GM19324 (cell line): ENCODE measurements around the gene ARMC9.
"Not testable (repeated sequence)": the region's sequence is repeated elsewhere in the genome, so short reads cannot be mapped to it uniquely, and the experiment has no call there.

Source experiments
- ATAC-seq: cut with Tn5 transposase; IDR thresholded peaks from one replicate; pipeline ENCODE4 v1.9.1; 2021; ENCODE audit warnings: mild to moderate bottlenecking, moderate library complexity; ENCODE audit not compliant: unreplicated experiment, low FRiP score

ARMC9 gene

GRCh38 chr2:231198291-231199173, at the start of gene ARMC9:
TSS of gene ARMC9 (plus strand) at chr2:231198631. CDS start at chr2:231206239, 7,608 bp downstream.
- peak; percentile 98 for ATAC-seq

GRCh38 chr2:231152800-231153557, 45.5 kb upstream of the ARMC9 start:
- no peak for ATAC-seq

- ATAC-seq: no peak
Observed at GRCh38 chr2:231159306-231159705, 39.1 kb upstream of the ARMC9 start.

GRCh38 chr2:231160701-231161100, 37.7 kb upstream of the ARMC9 start:
- ATAC-seq: no peak

GRCh38 chr2:231161252-231161839, 37.1 kb upstream of the ARMC9 start:
- no peak for ATAC-seq

GRCh38 chr2:231161877-231162329, 36.5 kb upstream of the ARMC9 start:
- ATAC-seq: no peak

- no peak for ATAC-seq
Observed at GRCh38 chr2:231163011-231163410, 35.4 kb upstream of the ARMC9 start.

GRCh38 chr2:231163414-231164095, 34.9 kb upstream of the ARMC9 start:
- no peak for ATAC-seq

GRCh38 chr2:231167745-231168459, 30.5 kb upstream of the ARMC9 start:
- no peak for ATAC-seq

- no peak for ATAC-seq
Observed at GRCh38 chr2:231168460-231169139, 29.8 kb upstream of the ARMC9 start.

- no peak for ATAC-seq
Observed at GRCh38 chr2:231169488-231169887, 28.9 kb upstream of the ARMC9 start.

GRCh38 chr2:231170055-231170454, 28.4 kb upstream of the ARMC9 start:
- ATAC-seq: no peak

GRCh38 chr2:231172025-231172424, 26.4 kb upstream of the ARMC9 start:
- ATAC-seq: no peak

GRCh38 chr2:231174211-231174651, 24.2 kb upstream of the ARMC9 start:
- ATAC-seq: no peak

- no peak for ATAC-seq
Observed at GRCh38 chr2:231176066-231176465, 22.4 kb upstream of the ARMC9 start.

GRCh38 chr2:231177156-231178025, 21.0 kb upstream of the ARMC9 start:
- ATAC-seq: no peak

- not testable (repeated sequence) for ATAC-seq
Observed at GRCh38 chr2:231178805-231179204, 19.6 kb upstream of the ARMC9 start.

- ATAC-seq: peak; percentile 42
Observed at GRCh38 chr2:231181860-231182512, 16.4 kb upstream of the ARMC9 start.
